ENCODE results near the gene C10orf53. TPM values are rescaled to one million over a fixed set of nuclear protein-coding genes. Genes with fewer than 3 reads are reported as not detected.

The C10orf53 gene
- total RNA-seq, 1 experiment from 2014 or later = not detected

DNA sequence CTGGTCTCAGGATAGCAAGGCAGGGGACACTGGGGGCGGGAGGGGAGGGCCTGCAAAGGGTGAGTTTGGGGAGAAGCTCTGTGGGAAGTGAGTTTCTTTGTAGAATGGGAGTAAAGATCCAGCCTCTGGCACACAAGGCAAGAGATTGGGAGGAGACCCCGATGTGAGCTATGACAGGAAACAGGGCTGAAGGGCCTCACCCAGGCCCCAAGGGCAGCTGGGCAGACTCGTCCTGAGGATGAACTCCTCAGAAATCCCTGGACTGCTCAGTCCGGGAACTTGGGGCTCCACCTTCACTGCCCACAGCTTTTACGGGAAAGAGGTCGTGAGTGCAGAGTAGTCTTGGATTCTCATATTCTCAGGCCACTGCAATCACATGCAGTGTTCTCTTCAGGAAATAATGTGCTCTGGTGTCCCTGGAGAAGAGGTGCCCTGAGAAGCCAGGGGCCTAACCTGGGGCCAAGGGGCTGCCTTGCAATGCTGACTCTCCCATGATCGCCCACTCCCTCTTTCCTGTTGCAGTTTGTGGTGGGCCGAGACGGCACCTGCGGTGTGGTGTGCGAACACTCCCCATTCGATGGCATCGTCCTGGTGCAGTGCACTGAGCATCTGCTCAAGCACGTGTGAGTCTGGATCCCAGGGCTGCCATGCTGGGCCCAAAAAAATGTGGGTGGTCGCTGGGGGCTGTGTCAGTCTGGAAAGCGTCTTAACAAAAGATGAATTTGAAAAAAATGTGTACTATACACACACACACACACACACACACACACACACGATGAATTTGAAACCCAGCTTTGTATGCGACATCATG is 31.3 kb upstream of the C10orf53 start:
- no peaks in the 10 kb centered on the region for H3K36me3 Mint-ChIP-seq
- no peak for ATAC-seq
- no peak overlapping the region for H3K27ac Mint-ChIP-seq
- no peaks in the 10 kb centered on the region for H3K9me3 Mint-ChIP-seq
- ChIA-PET POLR2A (no interaction called here), CTCF (interaction anchor here (1.8 kb wide), 1 partner anchor 43 kb away, joined by 5 read pairs; no protein-coding TSS in a partner anchor)
- no peak for TF ChIP-seq HMGA2 (CRISPR knock-in tag; IDR thresholded peaks at IDR 0.05)
- no peak for TF ChIP-seq ZNF423 (CRISPR knock-in tag; IDR thresholded peaks at IDR 0.05)
- TF ChIP-seq, protein P1, sequence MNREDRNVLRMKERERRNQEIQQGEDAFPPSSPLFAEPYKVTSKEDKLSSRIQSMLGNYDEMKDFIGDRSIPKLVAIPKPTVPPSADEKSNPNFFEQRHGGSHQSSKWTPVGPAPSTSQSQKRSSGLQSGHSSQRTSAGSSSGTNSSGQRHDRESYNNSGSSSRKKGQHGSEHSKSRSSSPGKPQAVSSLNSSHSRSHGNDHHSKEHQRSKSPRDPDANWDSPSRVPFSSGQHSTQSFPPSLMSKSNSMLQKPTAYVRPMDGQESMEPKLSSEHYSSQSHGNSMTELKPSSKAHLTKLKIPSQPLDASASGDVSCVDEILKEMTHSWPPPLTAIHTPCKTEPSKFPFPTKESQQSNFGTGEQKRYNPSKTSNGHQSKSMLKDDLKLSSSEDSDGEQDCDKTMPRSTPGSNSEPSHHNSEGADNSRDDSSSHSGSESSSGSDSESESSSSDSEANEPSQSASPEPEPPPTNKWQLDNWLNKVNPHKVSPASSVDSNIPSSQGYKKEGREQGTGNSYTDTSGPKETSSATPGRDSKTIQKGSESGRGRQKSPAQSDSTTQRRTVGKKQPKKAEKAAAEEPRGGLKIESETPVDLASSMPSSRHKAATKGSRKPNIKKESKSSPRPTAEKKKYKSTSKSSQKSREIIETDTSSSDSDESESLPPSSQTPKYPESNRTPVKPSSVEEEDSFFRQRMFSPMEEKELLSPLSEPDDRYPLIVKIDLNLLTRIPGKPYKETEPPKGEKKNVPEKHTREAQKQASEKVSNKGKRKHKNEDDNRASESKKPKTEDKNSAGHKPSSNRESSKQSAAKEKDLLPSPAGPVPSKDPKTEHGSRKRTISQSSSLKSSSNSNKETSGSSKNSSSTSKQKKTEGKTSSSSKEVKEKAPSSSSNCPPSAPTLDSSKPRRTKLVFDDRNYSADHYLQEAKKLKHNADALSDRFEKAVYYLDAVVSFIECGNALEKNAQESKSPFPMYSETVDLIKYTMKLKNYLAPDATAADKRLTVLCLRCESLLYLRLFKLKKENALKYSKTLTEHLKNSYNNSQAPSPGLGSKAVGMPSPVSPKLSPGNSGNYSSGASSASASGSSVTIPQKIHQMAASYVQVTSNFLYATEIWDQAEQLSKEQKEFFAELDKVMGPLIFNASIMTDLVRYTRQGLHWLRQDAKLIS (CRISPR knock-in tag; IDR thresholded peaks at IDR 0.05; ENCODE audit: borderline replicate concordance) = no peak
- no peak for TF ChIP-seq MXD4 (CRISPR knock-in tag; IDR thresholded peaks at IDR 0.05; ENCODE audit: borderline replicate concordance)
- TF ChIP-seq, protein P2, sequence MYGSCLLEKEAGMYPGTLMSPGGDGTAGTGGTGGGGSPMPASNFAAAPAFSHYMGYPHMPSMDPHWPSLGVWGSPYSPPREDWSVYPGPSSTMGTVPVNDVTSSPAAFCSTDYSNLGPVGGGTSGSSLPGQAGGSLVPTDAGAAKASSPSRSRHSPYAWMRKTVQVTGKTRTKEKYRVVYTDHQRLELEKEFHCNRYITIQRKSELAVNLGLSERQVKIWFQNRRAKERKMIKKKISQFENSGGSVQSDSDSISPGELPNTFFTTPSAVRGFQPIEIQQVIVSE (CRISPR knock-in tag; IDR thresholded peaks at IDR 0.05; ENCODE audit: borderline replicate concordance) = no peak
- H3K4me3 Mint-ChIP-seq = no peak overlapping the region
- no peak for DNase-seq (ENCODE audit: low spot score)
- H3K27me3 Mint-ChIP-seq (ENCODE audit: low read depth) = peaks cover 20% of the 10 kb centered on the region
- peaks cover 14% of the 10 kb centered on the region for H3K4me1 Mint-ChIP-seq

DNA sequence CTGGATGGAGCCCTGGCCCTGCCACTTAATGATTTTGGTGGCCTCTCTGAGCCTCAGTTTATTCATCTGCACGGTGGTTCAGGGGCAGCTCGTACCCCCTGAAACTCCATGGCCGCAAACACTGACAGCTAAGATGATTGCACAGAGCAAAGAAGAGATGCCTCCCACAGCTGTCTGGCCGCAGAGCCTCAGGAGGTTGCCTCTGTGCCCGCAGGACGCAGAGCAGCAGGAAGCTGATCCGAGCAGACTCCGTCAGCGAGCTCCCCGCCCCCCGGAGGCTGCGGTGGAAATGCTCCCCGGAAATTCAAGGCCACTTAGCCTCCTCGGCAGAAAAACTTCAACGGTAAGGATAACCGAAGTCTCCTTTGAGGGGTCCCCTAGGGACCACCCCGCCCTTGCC is 30.2 kb upstream of the C10orf53 start:
- TF ChIP-seq IRF2 (CRISPR knock-in tag; IDR thresholded peaks at IDR 0.05; ENCODE audit: borderline replicate concordance, low read depth) (no peak), ZNF423 (CRISPR knock-in tag; IDR thresholded peaks at IDR 0.05) (no peak), ZNF317 (CRISPR knock-in tag; IDR thresholded peaks at IDR 0.05; ENCODE audit: borderline replicate concordance, low read depth) (no peak), CBFB (CRISPR knock-in tag; IDR thresholded peaks at IDR 0.05; ENCODE audit: low read depth) (no peak), JAZF1 (CRISPR knock-in tag; IDR thresholded peaks at IDR 0.05) (no peak), ZNF232 (CRISPR knock-in tag; IDR thresholded peaks at IDR 0.05) (no peak)
- TF ChIP-seq, protein P3, sequence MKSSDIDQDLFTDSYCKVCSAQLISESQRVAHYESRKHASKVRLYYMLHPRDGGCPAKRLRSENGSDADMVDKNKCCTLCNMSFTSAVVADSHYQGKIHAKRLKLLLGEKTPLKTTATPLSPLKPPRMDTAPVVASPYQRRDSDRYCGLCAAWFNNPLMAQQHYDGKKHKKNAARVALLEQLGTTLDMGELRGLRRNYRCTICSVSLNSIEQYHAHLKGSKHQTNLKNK (CRISPR knock-in tag; IDR thresholded peaks at IDR 0.05) = no peak
- TF ChIP-seq, protein P4, sequence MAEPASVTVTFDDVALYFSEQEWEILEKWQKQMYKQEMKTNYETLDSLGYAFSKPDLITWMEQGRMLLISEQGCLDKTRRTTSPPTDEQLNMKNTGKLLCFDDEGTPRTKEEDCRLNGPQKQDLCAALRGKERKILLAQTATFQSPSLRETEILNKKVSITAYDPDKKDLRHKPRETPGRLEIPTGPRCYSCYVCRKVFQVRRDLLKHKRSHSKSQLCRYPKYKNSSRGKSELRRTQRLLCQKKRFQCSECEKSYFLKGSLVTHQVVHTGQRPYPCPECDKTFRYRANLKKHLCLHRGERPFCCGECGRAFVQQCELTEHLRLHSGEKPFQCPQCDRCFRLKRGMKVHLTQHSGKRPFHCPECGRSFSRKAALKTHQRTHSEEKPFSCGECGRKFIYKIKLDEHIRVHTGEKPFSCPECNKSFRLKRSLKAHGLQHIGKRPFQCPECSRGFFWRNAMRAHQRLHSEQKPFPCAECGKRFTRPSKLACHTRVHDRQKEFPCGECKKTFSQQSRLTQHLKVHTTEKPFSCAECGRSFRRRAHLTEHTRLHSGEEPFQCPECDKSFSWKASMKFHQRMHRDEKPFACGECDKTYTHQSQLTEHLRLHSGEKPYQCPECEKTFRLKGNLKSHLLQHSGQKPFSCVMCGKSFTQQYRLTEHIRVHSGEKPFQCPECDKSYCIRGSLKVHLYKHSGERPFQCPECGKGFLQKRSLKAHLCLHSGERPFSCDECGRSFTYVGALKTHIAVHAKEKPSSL (CRISPR knock-in tag; conservative IDR thresholded peaks at IDR 0.05) = no peak
- TF ChIP-seq, protein P5, sequence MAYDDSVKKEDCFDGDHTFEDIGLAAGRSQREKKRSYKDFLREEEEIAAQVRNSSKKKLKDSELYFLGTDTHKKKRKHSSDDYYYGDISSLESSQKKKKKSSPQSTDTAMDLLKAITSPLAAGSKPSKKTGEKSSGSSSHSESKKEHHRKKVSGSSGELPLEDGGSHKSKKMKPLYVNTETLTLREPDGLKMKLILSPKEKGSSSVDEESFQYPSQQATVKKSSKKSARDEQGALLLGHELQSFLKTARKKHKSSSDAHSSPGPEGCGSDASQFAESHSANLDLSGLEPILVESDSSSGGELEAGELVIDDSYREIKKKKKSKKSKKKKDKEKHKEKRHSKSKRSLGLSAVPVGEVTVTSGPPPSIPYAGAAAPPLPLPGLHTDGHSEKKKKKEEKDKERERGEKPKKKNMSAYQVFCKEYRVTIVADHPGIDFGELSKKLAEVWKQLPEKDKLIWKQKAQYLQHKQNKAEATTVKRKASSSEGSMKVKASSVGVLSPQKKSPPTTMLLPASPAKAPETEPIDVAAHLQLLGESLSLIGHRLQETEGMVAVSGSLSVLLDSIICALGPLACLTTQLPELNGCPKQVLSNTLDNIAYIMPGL (CRISPR knock-in tag; IDR thresholded peaks at IDR 0.05) = no peak
- TF ChIP-seq, protein P6, sequence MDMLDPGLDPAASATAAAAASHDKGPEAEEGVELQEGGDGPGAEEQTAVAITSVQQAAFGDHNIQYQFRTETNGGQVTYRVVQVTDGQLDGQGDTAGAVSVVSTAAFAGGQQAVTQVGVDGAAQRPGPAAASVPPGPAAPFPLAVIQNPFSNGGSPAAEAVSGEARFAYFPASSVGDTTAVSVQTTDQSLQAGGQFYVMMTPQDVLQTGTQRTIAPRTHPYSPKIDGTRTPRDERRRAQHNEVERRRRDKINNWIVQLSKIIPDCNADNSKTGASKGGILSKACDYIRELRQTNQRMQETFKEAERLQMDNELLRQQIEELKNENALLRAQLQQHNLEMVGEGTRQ (CRISPR knock-in tag; IDR thresholded peaks at IDR 0.05) = no peak
- TF ChIP-seq, protein P1 (CRISPR knock-in tag; IDR thresholded peaks at IDR 0.05; ENCODE audit: borderline replicate concordance) = no peak
- TF ChIP-seq, protein P7, sequence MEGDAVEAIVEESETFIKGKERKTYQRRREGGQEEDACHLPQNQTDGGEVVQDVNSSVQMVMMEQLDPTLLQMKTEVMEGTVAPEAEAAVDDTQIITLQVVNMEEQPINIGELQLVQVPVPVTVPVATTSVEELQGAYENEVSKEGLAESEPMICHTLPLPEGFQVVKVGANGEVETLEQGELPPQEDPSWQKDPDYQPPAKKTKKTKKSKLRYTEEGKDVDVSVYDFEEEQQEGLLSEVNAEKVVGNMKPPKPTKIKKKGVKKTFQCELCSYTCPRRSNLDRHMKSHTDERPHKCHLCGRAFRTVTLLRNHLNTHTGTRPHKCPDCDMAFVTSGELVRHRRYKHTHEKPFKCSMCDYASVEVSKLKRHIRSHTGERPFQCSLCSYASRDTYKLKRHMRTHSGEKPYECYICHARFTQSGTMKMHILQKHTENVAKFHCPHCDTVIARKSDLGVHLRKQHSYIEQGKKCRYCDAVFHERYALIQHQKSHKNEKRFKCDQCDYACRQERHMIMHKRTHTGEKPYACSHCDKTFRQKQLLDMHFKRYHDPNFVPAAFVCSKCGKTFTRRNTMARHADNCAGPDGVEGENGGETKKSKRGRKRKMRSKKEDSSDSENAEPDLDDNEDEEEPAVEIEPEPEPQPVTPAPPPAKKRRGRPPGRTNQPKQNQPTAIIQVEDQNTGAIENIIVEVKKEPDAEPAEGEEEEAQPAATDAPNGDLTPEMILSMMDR (IDR thresholded peaks at IDR 0.05) = no peak
- POLR2A ChIA-PET = interaction anchor here (0.6 kb wide), 1 partner anchor 15 kb away, joined by 3 read pairs; no protein-coding TSS in a partner anchor
- H3K27me3 Mint-ChIP-seq (ENCODE audit: low read depth) = peaks cover 20% of the 10 kb centered on the region
- no peaks in the 10 kb centered on the region for H3K9me3 Mint-ChIP-seq
- peaks cover 14% of the 10 kb centered on the region for H3K4me1 Mint-ChIP-seq
- peak overlapping the region; percentile 6; the same call in 1 of the 2 replicates for H3K4me3 Mint-ChIP-seq
- peak; percentile 59 for DNase-seq (ENCODE audit: low spot score)
- no peak overlapping the region for H3K27ac Mint-ChIP-seq
- peak; percentile 74 for ATAC-seq
- CTCF ChIA-PET = interaction anchor here (0.5 to 1.8 kb wide), 8 partner anchors 13 to 105 kb away, joined by 3 to 7 read pairs (median 4); no protein-coding TSS in a partner anchor
- H3K36me3 Mint-ChIP-seq = no peaks in the 10 kb centered on the region

Data from WTC11 (cell line).